HG03521 (cell line): Measurements from ENCODE around the gene PRKCB.
"Not testable (repeated sequence)": the region's sequence is repeated elsewhere in the genome, so short reads cannot be mapped to it uniquely, and the experiment has no call there.

ENCODE experiments used
- ATAC-seq: cut with Tn5 transposase; IDR thresholded peaks from one replicate; pipeline ENCODE4 v1.9.1; 2021; ENCODE audit warnings: mild to moderate bottlenecking, moderate library complexity; ENCODE audit not compliant: unreplicated experiment

PRKCB gene

GRCh38 chr16:24151482-24151939 is 315.7 kb downstream of the PRKCB start:
- no peak for ATAC-seq

- not testable (repeated sequence) for ATAC-seq
Observed at GRCh38 chr16:24152048-24152447, 316.3 kb downstream of the PRKCB start.

- ATAC-seq: no peak
Observed at GRCh38 chr16:24152826-24153225, 317.0 kb downstream of the PRKCB start.

- ATAC-seq: no peak
Observed at GRCh38 chr16:24156777-24157176, 321.0 kb downstream of the PRKCB start.

GRCh38 chr16:24163935-24164334 is 328.2 kb downstream of the PRKCB start:
- no peak for ATAC-seq

GRCh38 chr16:24164416-24164815 is 328.6 kb downstream of the PRKCB start:
- ATAC-seq: no peak

- no peak for ATAC-seq
Observed at GRCh38 chr16:24165273-24165672, 329.5 kb downstream of the PRKCB start.

- ATAC-seq: no peak
Observed at GRCh38 chr16:24166661-24167528, 331.1 kb downstream of the PRKCB start.

GRCh38 chr16:24168856-24169255 is 333.1 kb downstream of the PRKCB start:
- no peak for ATAC-seq

- ATAC-seq: no peak
Observed at GRCh38 chr16:24170407-24170806, 334.6 kb downstream of the PRKCB start.

GRCh38 chr16:24174504-24174903 is 338.7 kb downstream of the PRKCB start:
- ATAC-seq: no peak

- no peak for ATAC-seq
Observed at GRCh38 chr16:24174957-24175356, 339.2 kb downstream of the PRKCB start.

- ATAC-seq: no peak
Observed at GRCh38 chr16:24178496-24178895, 342.7 kb downstream of the PRKCB start.

- no peak for ATAC-seq
Observed at GRCh38 chr16:24180451-24180850, 344.7 kb downstream of the PRKCB start.

- ATAC-seq: no peak
Observed at GRCh38 chr16:24188021-24188542, 352.3 kb downstream of the PRKCB start.

- ATAC-seq: no peak
Observed at GRCh38 chr16:24188751-24189318, 353.1 kb downstream of the PRKCB start.

GRCh38 chr16:24189941-24190340 is 354.2 kb downstream of the PRKCB start:
- ATAC-seq: no peak

- no peak for ATAC-seq
Observed at GRCh38 chr16:24191876-24192402, 356.2 kb downstream of the PRKCB start.

- ATAC-seq: no peak
Observed at GRCh38 chr16:24195221-24195620, 359.4 kb downstream of the PRKCB start.

- ATAC-seq: no peak
Observed at GRCh38 chr16:24198807-24199533, 363.2 kb downstream of the PRKCB start.

- ATAC-seq: no peak
Observed at GRCh38 chr16:24203675-24204074, 367.9 kb downstream of the PRKCB start.
